ENCODE measurements around the gene ZFYVE28.
A peak's percentile ranks its signal among the peaks of the same experiment; 100 is the strongest.

Gene ZFYVE28

GRCh38 chr4:2423066-2423465, 4.6 kb upstream of the ZFYVE28 start:
- Histone ChIP-seq H3K27me3 (ENCODE audit: insufficient read depth, low read length) (peaks cover 43% of the 10 kb centered on the region), H3K4me1 (ENCODE audit: insufficient read depth, low read length) (peaks cover 5% of the 10 kb centered on the region; the same call in 1 of the 2 replicates), H3K36me3 (ENCODE audit: insufficient read depth, low read depth, low read length) (no peaks in the 10 kb centered on the region), H3K4me3 (ENCODE audit: low read length) (no peak overlapping the region), H3K9ac (ENCODE audit: low read depth, low read length) (no peak overlapping the region), H3K9me3 (ENCODE audit: insufficient read depth, low read depth, low read length) (no peaks in the 10 kb centered on the region), H3K27ac (ENCODE audit: low read length) (no peak overlapping the region)

- Histone ChIP-seq H3K9ac (ENCODE audit: low read depth, low read length) (no peak overlapping the region), H3K27me3 (ENCODE audit: insufficient read depth, low read length) (peaks cover 54% of the 10 kb centered on the region), H3K4me1 (ENCODE audit: insufficient read depth, low read length) (peaks cover 5% of the 10 kb centered on the region; the same call in 1 of the 2 replicates), H3K27ac (ENCODE audit: low read length) (no peak overlapping the region), H3K4me3 (ENCODE audit: low read length) (no peak overlapping the region), H3K9me3 (ENCODE audit: insufficient read depth, low read depth, low read length) (no peaks in the 10 kb centered on the region), H3K36me3 (ENCODE audit: insufficient read depth, low read depth, low read length) (no peaks in the 10 kb centered on the region)
These were observed 3.5 kb upstream of the ZFYVE28 start for GRCh38 chr4:2421928-2422327.

DNA sequence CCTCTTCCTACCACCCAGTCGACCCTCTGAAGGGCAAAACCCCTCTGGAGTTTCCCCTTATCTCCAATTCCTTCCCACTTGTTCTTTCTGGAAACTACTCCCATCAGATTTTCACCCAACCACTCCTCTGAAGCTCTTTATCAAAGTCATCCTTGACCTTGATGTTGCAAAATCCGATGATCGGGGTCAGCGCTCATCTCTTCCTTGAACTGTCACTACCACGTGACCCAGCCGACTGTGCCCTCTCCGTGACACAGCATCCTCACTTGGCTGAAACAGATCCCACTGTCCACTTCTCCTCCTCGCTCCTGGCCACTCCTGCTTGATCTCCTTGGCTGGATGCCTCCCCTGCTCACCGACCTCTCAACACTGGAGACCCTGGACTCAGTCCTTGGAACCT, 1.4 kb upstream of the ZFYVE28 start:
- H3K9ac ChIP-seq (ENCODE audit: low read depth, low read length) = no peak overlapping the region
- no peak overlapping the region for H3K4me3 ChIP-seq (ENCODE audit: low read length)
- H3K27me3 ChIP-seq (ENCODE audit: insufficient read depth, low read length) = peaks cover 75% of the 10 kb centered on the region
- peaks cover 8% of the 10 kb centered on the region; the same call in 1 of the 2 replicates for H3K4me1 ChIP-seq (ENCODE audit: insufficient read depth, low read length)
- H3K9me3 ChIP-seq (ENCODE audit: insufficient read depth, low read depth, low read length) = no peaks in the 10 kb centered on the region
- no peak overlapping the region for H3K27ac ChIP-seq (ENCODE audit: low read length)
- H3K36me3 ChIP-seq (ENCODE audit: insufficient read depth, low read depth, low read length) = no peaks in the 10 kb centered on the region

GRCh38 chr4:2418650-2419571, 466 bp upstream of the ZFYVE28 start, which contains the start of gene CFAP99:
Gene CFAP99, plus strand, starts transcription at chr4:2418955.
- Histone ChIP-seq H3K9me3 (ENCODE audit: insufficient read depth, low read depth, low read length) (no peaks in the 10 kb centered on the region), H3K27me3 (ENCODE audit: insufficient read depth, low read length) (peaks cover 84% of the 10 kb centered on the region), H3K9ac (ENCODE audit: low read depth, low read length) (no peak within 1 kb of the TSS), H3K36me3 (ENCODE audit: insufficient read depth, low read depth, low read length) (no peaks in the 10 kb centered on the region), H3K27ac (ENCODE audit: low read length) (no peak within 1 kb of the TSS), H3K4me3 (ENCODE audit: low read length) (peak within 1 kb of the TSS; percentile 60), H3K4me1 (ENCODE audit: insufficient read depth, low read length) (peaks cover 8% of the 10 kb centered on the region; the same call in 1 of the 2 replicates)

DNA sequence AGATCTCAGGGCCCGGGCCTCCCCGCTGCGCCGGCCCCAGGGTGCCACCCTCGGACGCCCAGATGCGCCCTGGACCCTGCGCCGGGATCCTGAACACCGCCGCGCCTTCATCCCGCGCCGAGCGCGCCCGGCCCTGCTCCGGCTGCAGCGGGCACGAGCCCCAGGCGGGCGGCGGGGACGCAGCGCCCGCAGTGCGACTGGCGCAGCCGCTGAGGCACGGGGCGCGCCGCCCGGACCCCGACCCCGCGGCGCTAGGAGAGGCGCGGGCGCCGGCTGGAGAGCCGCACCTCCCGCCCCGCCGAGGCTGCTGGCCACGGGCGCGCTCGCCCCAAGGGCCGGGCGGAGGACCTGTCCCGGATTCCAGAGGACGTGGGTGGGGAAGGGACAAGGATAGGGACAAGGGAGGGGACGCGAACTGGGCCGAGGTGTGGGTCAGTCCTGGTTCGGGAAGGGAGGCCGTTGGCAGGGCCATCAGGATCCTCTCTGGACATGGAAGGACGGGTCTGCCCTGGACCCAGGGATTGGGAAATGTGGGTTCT, 1.1 kb downstream of the ZFYVE28 start:
- H3K9me3 ChIP-seq (ENCODE audit: insufficient read depth, low read depth, low read length) = no peaks in the 10 kb centered on the region
- H3K9ac ChIP-seq (ENCODE audit: low read depth, low read length) = no peak overlapping the region
- H3K27ac ChIP-seq (ENCODE audit: low read length) = no peak overlapping the region
- H3K4me3 ChIP-seq (ENCODE audit: low read length) = peak overlapping the region; percentile 66; the same call in 1 of the 2 replicates
- H3K27me3 ChIP-seq (ENCODE audit: insufficient read depth, low read length) = peaks cover 95% of the 10 kb centered on the region
- no peaks in the 10 kb centered on the region for H3K36me3 ChIP-seq (ENCODE audit: insufficient read depth, low read depth, low read length)
- H3K4me1 ChIP-seq (ENCODE audit: insufficient read depth, low read length) = peaks cover 12% of the 10 kb centered on the region

GRCh38 chr4:2416564-2417225, 1.8 kb downstream of the ZFYVE28 start:
- peak overlapping the region; percentile 66 for H3K4me3 ChIP-seq (ENCODE audit: low read length)
- H3K9me3 ChIP-seq (ENCODE audit: insufficient read depth, low read depth, low read length) = no peaks in the 10 kb centered on the region
- H3K36me3 ChIP-seq (ENCODE audit: insufficient read depth, low read depth, low read length) = no peaks in the 10 kb centered on the region
- H3K4me1 ChIP-seq (ENCODE audit: insufficient read depth, low read length) = peaks cover 15% of the 10 kb centered on the region
- H3K27ac ChIP-seq (ENCODE audit: low read length) = no peak overlapping the region
- no peak overlapping the region for H3K9ac ChIP-seq (ENCODE audit: low read depth, low read length)
- peaks cover 95% of the 10 kb centered on the region for H3K27me3 ChIP-seq (ENCODE audit: insufficient read depth, low read length)

GRCh38 chr4:2415881-2416563, 2.4 kb downstream of the ZFYVE28 start:
- peak overlapping the region; percentile 66 for H3K4me3 ChIP-seq (ENCODE audit: low read length)
- H3K27ac ChIP-seq (ENCODE audit: low read length) = no peak overlapping the region
- no peak overlapping the region for H3K9ac ChIP-seq (ENCODE audit: low read depth, low read length)
- H3K9me3 ChIP-seq (ENCODE audit: insufficient read depth, low read depth, low read length) = no peaks in the 10 kb centered on the region
- no peaks in the 10 kb centered on the region for H3K36me3 ChIP-seq (ENCODE audit: insufficient read depth, low read depth, low read length)
- peaks cover 15% of the 10 kb centered on the region for H3K4me1 ChIP-seq (ENCODE audit: insufficient read depth, low read length)
- peaks cover 95% of the 10 kb centered on the region for H3K27me3 ChIP-seq (ENCODE audit: insufficient read depth, low read length)

DNA sequence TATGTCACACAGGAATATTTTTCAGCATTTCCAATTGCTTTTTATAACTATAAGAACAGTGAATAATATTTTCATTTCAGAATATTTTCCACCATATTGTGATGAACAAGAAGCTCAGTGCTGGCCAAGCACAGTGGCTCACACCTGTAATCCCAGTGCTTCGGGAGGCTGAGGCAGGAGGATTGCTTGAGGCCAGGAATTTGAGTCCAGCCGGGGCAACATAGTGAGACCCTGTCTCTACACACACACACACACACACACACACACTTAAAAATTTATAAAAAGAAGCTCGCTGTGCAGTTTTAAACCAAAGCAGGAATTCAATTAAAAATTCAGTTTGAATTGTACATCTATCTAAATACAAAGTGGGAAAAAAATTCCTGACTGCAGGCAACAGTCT, 3.2 kb downstream of the ZFYVE28 start:
- H3K36me3 ChIP-seq (ENCODE audit: insufficient read depth, low read depth, low read length) = no peaks in the 10 kb centered on the region
- no peaks in the 10 kb centered on the region for H3K9me3 ChIP-seq (ENCODE audit: insufficient read depth, low read depth, low read length)
- no peak overlapping the region for H3K4me3 ChIP-seq (ENCODE audit: low read length)
- H3K27me3 ChIP-seq (ENCODE audit: insufficient read depth, low read length) = peaks cover 87% of the 10 kb centered on the region
- H3K4me1 ChIP-seq (ENCODE audit: insufficient read depth, low read length) = peaks cover 15% of the 10 kb centered on the region
- H3K27ac ChIP-seq (ENCODE audit: low read length) = no peak overlapping the region
- no peak overlapping the region for H3K9ac ChIP-seq (ENCODE audit: low read depth, low read length)

DNA sequence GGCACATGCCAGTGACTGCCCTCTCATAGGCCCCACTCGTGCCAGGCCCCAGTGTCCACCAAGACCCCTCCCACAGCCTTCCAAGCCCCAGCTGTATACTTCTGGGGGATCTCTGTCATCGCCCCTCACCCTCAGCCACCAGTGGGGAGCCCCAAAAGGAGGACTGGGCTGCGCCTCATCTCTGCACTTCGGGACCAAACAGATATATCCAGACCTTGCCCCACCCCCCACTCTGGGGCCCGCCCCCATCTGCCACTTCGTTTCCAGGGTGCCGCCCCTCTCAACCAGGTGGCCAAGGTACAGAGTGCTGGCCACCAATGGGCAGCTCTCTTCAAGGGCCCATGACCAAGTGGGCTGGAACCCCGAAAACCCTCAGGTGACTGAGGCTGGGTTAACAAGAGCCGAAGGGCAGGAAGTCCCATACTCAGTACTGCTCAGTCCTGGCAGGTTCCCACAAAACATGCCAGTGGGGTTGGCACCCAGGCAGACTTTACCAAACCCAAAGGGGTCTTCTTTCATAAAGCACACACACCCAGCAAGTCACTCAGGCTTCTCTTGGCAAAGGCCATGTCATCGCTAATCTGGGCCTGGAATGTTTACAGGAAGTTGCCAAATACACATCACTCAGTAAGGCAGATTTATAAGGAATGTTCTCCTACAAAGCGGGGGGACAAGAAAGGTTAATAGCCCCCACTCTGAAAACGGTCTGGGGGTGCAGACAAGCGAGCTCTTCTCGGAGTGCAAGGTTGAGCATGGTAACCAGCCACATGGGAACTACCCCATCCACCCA, 4.4 kb downstream of the ZFYVE28 start:
- no peaks in the 10 kb centered on the region for H3K36me3 ChIP-seq (ENCODE audit: insufficient read depth, low read depth, low read length)
- peaks cover 15% of the 10 kb centered on the region for H3K4me1 ChIP-seq (ENCODE audit: insufficient read depth, low read length)
- H3K27me3 ChIP-seq (ENCODE audit: insufficient read depth, low read length) = peaks cover 75% of the 10 kb centered on the region
- peak overlapping the region; percentile 60; the same call in 1 of the 2 replicates for H3K4me3 ChIP-seq (ENCODE audit: low read length)
- no peak overlapping the region for H3K27ac ChIP-seq (ENCODE audit: low read length)
- no peak overlapping the region for H3K9ac ChIP-seq (ENCODE audit: low read depth, low read length)
- H3K9me3 ChIP-seq (ENCODE audit: insufficient read depth, low read depth, low read length) = no peaks in the 10 kb centered on the region

- H3K4me1 ChIP-seq (ENCODE audit: insufficient read depth, low read length) = peaks cover 15% of the 10 kb centered on the region
- peak overlapping the region; percentile 28 for H3K27ac ChIP-seq (ENCODE audit: low read length)
- peak overlapping the region; percentile 64; the same call in 1 of the 2 replicates for H3K9ac ChIP-seq (ENCODE audit: low read depth, low read length)
- peaks cover 71% of the 10 kb centered on the region for H3K27me3 ChIP-seq (ENCODE audit: insufficient read depth, low read length)
- H3K36me3 ChIP-seq (ENCODE audit: insufficient read depth, low read depth, low read length) = no peaks in the 10 kb centered on the region
- H3K4me3 ChIP-seq (ENCODE audit: low read length) = peak overlapping the region; percentile 60
- H3K9me3 ChIP-seq (ENCODE audit: insufficient read depth, low read depth, low read length) = no peaks in the 10 kb centered on the region
These were observed 5.3 kb downstream of the ZFYVE28 start for GRCh38 chr4:2412885-2413716.
